Measurements from ENCODE around the gene GEMIN7.
A peak's percentile ranks its signal among the peaks of the same experiment; 100 is the strongest.

GEMIN7 gene

DNA sequence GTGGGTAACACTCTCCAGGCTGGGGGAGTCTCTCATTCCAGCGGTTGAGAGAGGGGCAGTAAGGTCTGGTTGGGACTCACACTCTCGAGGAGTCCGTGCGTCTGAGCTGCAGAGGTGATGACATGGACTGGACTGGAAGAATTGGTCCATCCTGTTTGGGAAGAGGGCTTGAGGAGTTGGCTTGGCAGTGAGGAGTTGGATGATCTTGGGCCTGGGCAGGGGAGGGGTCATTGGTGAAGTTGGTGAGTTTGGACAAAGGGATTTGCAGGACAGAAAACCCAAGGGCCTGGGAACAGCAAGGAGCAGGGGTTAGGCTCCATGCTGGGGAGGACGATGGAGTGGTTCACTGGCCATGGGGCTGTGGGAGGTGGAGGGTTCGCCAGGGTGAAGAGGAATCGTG, 17.6 kb downstream of the GEMIN7 start:
- Histone ChIP-seq H3K36me3 (ENCODE audit: control insufficient read depth, insufficient read depth, low read length) (no peaks in the 10 kb centered on the region), H3K9me3 (ENCODE audit: control insufficient read depth, low read length) (no peaks in the 10 kb centered on the region), H3K27me3 (replicated peaks; ENCODE audit: control insufficient read depth, insufficient read depth, low read length, poor library complexity, severe bottlenecking) (no peaks in the 10 kb centered on the region), H3K27ac (ENCODE audit: insufficient read depth, low read length, poor library complexity, severe bottlenecking) (no peak overlapping the region), H3K4me3 (ENCODE audit: insufficient read depth, low read depth, low read length, poor library complexity, severe bottlenecking) (no peak overlapping the region), H3K4me1 (ENCODE audit: control insufficient read depth, insufficient read depth, low read length, poor library complexity, severe bottlenecking) (peaks cover 22% of the 10 kb centered on the region)
- DNase-seq, result no peak

GRCh38 chr19:45097450-45097775, 18.4 kb downstream of the GEMIN7 start:
- Histone ChIP-seq H3K27me3 (replicated peaks; ENCODE audit: control insufficient read depth, insufficient read depth, low read length, poor library complexity, severe bottlenecking) (no peaks in the 10 kb centered on the region), H3K4me1 (ENCODE audit: control insufficient read depth, insufficient read depth, low read length, poor library complexity, severe bottlenecking) (peaks cover 24% of the 10 kb centered on the region), H3K9me3 (ENCODE audit: control insufficient read depth, low read length) (no peaks in the 10 kb centered on the region), H3K27ac (ENCODE audit: insufficient read depth, low read length, poor library complexity, severe bottlenecking) (no peak overlapping the region), H3K4me3 (ENCODE audit: insufficient read depth, low read depth, low read length, poor library complexity, severe bottlenecking) (no peak overlapping the region), H3K36me3 (ENCODE audit: control insufficient read depth, insufficient read depth, low read length) (no peaks in the 10 kb centered on the region)
- DNase-seq, result no peak

- Histone ChIP-seq H3K27ac (ENCODE audit: insufficient read depth, low read length, poor library complexity, severe bottlenecking) (no peak overlapping the region), H3K4me3 (ENCODE audit: insufficient read depth, low read depth, low read length, poor library complexity, severe bottlenecking) (no peak overlapping the region), H3K9me3 (ENCODE audit: control insufficient read depth, low read length) (no peaks in the 10 kb centered on the region), H3K36me3 (ENCODE audit: control insufficient read depth, insufficient read depth, low read length) (no peaks in the 10 kb centered on the region), H3K4me1 (ENCODE audit: control insufficient read depth, insufficient read depth, low read length, poor library complexity, severe bottlenecking) (peaks cover 29% of the 10 kb centered on the region), H3K27me3 (replicated peaks; ENCODE audit: control insufficient read depth, insufficient read depth, low read length, poor library complexity, severe bottlenecking) (no peaks in the 10 kb centered on the region)
- DNase-seq, result no peak
Observed at GRCh38 chr19:45097776-45098520, 18.9 kb downstream of the GEMIN7 start.

- peaks cover 32% of the 10 kb centered on the region for H3K4me1 ChIP-seq (ENCODE audit: control insufficient read depth, insufficient read depth, low read length, poor library complexity, severe bottlenecking)
- no peaks in the 10 kb centered on the region for H3K27me3 ChIP-seq (replicated peaks; ENCODE audit: control insufficient read depth, insufficient read depth, low read length, poor library complexity, severe bottlenecking)
- DNase-seq, result no peak
- no peak overlapping the region for H3K4me3 ChIP-seq (ENCODE audit: insufficient read depth, low read depth, low read length, poor library complexity, severe bottlenecking)
- no peak overlapping the region for H3K27ac ChIP-seq (ENCODE audit: insufficient read depth, low read length, poor library complexity, severe bottlenecking)
- no peaks in the 10 kb centered on the region for H3K9me3 ChIP-seq (ENCODE audit: control insufficient read depth, low read length)
- no peaks in the 10 kb centered on the region for H3K36me3 ChIP-seq (ENCODE audit: control insufficient read depth, insufficient read depth, low read length)
Observed at GRCh38 chr19:45098521-45099466, 19.7 kb downstream of the GEMIN7 start.

- H3K4me3 ChIP-seq (ENCODE audit: insufficient read depth, low read depth, low read length, poor library complexity, severe bottlenecking), result no peak overlapping the region
- H3K4me1 ChIP-seq (ENCODE audit: control insufficient read depth, insufficient read depth, low read length, poor library complexity, severe bottlenecking), result peaks cover 32% of the 10 kb centered on the region
- H3K27me3 ChIP-seq (replicated peaks; ENCODE audit: control insufficient read depth, insufficient read depth, low read length, poor library complexity, severe bottlenecking), result no peaks in the 10 kb centered on the region
- H3K9me3 ChIP-seq (ENCODE audit: control insufficient read depth, low read length), result no peaks in the 10 kb centered on the region
- DNase-seq, result no peak
- H3K36me3 ChIP-seq (ENCODE audit: control insufficient read depth, insufficient read depth, low read length), result no peaks in the 10 kb centered on the region
- H3K27ac ChIP-seq (ENCODE audit: insufficient read depth, low read length, poor library complexity, severe bottlenecking), result no peak overlapping the region
Observed at GRCh38 chr19:45099467-45100191, 20.6 kb downstream of the GEMIN7 start.

- Histone ChIP-seq H3K27me3 (replicated peaks; ENCODE audit: control insufficient read depth, insufficient read depth, low read length, poor library complexity, severe bottlenecking) (no peaks in the 10 kb centered on the region), H3K9me3 (ENCODE audit: control insufficient read depth, low read length) (no peaks in the 10 kb centered on the region), H3K4me3 (ENCODE audit: insufficient read depth, low read depth, low read length, poor library complexity, severe bottlenecking) (no peak overlapping the region), H3K27ac (ENCODE audit: insufficient read depth, low read length, poor library complexity, severe bottlenecking) (no peak overlapping the region), H3K4me1 (ENCODE audit: control insufficient read depth, insufficient read depth, low read length, poor library complexity, severe bottlenecking) (peaks cover 33% of the 10 kb centered on the region), H3K36me3 (ENCODE audit: control insufficient read depth, insufficient read depth, low read length) (no peaks in the 10 kb centered on the region)
- DNase-seq, result no peak
Observed at GRCh38 chr19:45100201-45100600, 21.1 kb downstream of the GEMIN7 start.

DNA sequence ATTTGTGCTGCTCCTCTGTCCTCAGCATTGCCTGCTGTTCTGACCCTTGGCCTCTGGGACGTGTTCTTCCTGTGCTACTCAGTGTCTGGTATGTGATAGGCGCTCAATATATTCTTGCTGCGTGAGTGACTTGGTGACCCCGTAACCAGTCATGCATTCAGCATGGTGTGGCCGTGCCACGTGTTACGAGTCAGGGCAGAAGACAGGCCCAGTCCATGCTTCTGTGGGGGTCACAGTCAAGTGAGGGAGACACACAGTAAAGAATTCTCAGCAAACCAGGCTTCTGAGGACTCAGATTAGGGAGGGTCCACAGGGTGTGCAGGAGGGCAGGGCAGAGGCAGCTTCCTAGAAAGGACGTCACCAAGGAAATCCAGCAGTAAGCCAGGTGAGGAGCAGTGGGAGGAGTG, 21.8 kb downstream of the GEMIN7 start:
- Histone ChIP-seq H3K4me1 (ENCODE audit: control insufficient read depth, insufficient read depth, low read length, poor library complexity, severe bottlenecking) (peaks cover 34% of the 10 kb centered on the region), H3K9me3 (ENCODE audit: control insufficient read depth, low read length) (no peaks in the 10 kb centered on the region), H3K27ac (ENCODE audit: insufficient read depth, low read length, poor library complexity, severe bottlenecking) (no peak overlapping the region), H3K36me3 (ENCODE audit: control insufficient read depth, insufficient read depth, low read length) (no peaks in the 10 kb centered on the region), H3K4me3 (ENCODE audit: insufficient read depth, low read depth, low read length, poor library complexity, severe bottlenecking) (no peak overlapping the region), H3K27me3 (replicated peaks; ENCODE audit: control insufficient read depth, insufficient read depth, low read length, poor library complexity, severe bottlenecking) (no peaks in the 10 kb centered on the region)
- DNase-seq, result no peak

- H3K9me3 ChIP-seq (ENCODE audit: control insufficient read depth, low read length), result no peaks in the 10 kb centered on the region
- no peak overlapping the region for H3K4me3 ChIP-seq (ENCODE audit: insufficient read depth, low read depth, low read length, poor library complexity, severe bottlenecking)
- H3K36me3 ChIP-seq (ENCODE audit: control insufficient read depth, insufficient read depth, low read length), result no peaks in the 10 kb centered on the region
- H3K4me1 ChIP-seq (ENCODE audit: control insufficient read depth, insufficient read depth, low read length, poor library complexity, severe bottlenecking), result peaks cover 34% of the 10 kb centered on the region
- DNase-seq, result no peak
- H3K27ac ChIP-seq (ENCODE audit: insufficient read depth, low read length, poor library complexity, severe bottlenecking), result no peak overlapping the region
- H3K27me3 ChIP-seq (replicated peaks; ENCODE audit: control insufficient read depth, insufficient read depth, low read length, poor library complexity, severe bottlenecking), result no peaks in the 10 kb centered on the region
Observed at GRCh38 chr19:45101806-45102205, 22.7 kb downstream of the GEMIN7 start.

GRCh38 chr19:45102481-45102880, 23.4 kb downstream of the GEMIN7 start:
- Histone ChIP-seq H3K4me1 (ENCODE audit: control insufficient read depth, insufficient read depth, low read length, poor library complexity, severe bottlenecking) (peaks cover 33% of the 10 kb centered on the region), H3K9me3 (ENCODE audit: control insufficient read depth, low read length) (no peaks in the 10 kb centered on the region)

GRCh38 chr19:45103156-45103507, 24.1 kb downstream of the GEMIN7 start:
- no peak for DNase-seq
- H3K4me3 ChIP-seq (ENCODE audit: insufficient read depth, low read depth, low read length, poor library complexity, severe bottlenecking), result peak overlapping the region; percentile 45
- H3K36me3 ChIP-seq (ENCODE audit: control insufficient read depth, insufficient read depth, low read length), result no peaks in the 10 kb centered on the region
- H3K4me1 ChIP-seq (ENCODE audit: control insufficient read depth, insufficient read depth, low read length, poor library complexity, severe bottlenecking), result peaks cover 31% of the 10 kb centered on the region
- H3K9me3 ChIP-seq (ENCODE audit: control insufficient read depth, low read length), result no peaks in the 10 kb centered on the region
- H3K27ac ChIP-seq (ENCODE audit: insufficient read depth, low read length, poor library complexity, severe bottlenecking), result no peak overlapping the region
- no peaks in the 10 kb centered on the region for H3K27me3 ChIP-seq (replicated peaks; ENCODE audit: control insufficient read depth, insufficient read depth, low read length, poor library complexity, severe bottlenecking)

More at GRCh38 chr19:45102481-45102880, 23.4 kb downstream of the GEMIN7 start:
- Histone ChIP-seq H3K27me3 (replicated peaks; ENCODE audit: control insufficient read depth, insufficient read depth, low read length, poor library complexity, severe bottlenecking) (no peaks in the 10 kb centered on the region), H3K36me3 (ENCODE audit: control insufficient read depth, insufficient read depth, low read length) (no peaks in the 10 kb centered on the region), H3K27ac (ENCODE audit: insufficient read depth, low read length, poor library complexity, severe bottlenecking) (no peak overlapping the region), H3K4me3 (ENCODE audit: insufficient read depth, low read depth, low read length, poor library complexity, severe bottlenecking) (no peak overlapping the region)
- no peak for DNase-seq
